Keratinocyte (primary cell): ENCODE data around the gene TYSND1. TPM values are rescaled to one million over a fixed set of nuclear protein-coding genes. Genes with fewer than 3 reads are reported as not detected.

Experiments used
- DNase-seq: peaks from one replicate; pipeline ENCODE4 v3.0.0-alpha.2; 2011; ENCODE audit warnings: low read depth, missing footprints, low spot score
- FAIRE-seq: peaks from 2 replicates; lab custom pipeline; 2011; peaks lifted over from hg19 to GRCh38; lab: Jason Lieb, UNC
- H2AFZ ChIP-seq: 2 replicates; pipeline ENCODE4 v1.6.0; 2012; ENCODE audit warnings: low read length, control low read depth, inconsistent platforms; ENCODE audit not compliant: control insufficient read depth
- H3K27ac ChIP-seq: 2 replicates; pipeline ENCODE4 v1.5.1; 2011; ENCODE audit warnings: low read length; ENCODE audit not compliant: control insufficient read depth, insufficient read depth
- H3K27me3 ChIP-seq: 3 replicates; pipeline ENCODE4 v1.6.0; 2011; ENCODE audit warnings: low read length; ENCODE audit not compliant: control insufficient read depth, insufficient read depth; ENCODE audit errors: extremely low read depth
- H3K36me3 ChIP-seq, 2 experiments: 2 replicates in 1 of 2; 3 replicates in 1 of 2; pipeline ENCODE4 v1.5.1; 2011; ENCODE audit warnings: low read length in 2 of 2, mild to moderate bottlenecking in 1 of 2; ENCODE audit not compliant: control insufficient read depth in 2 of 2, insufficient read depth in 2 of 2; ENCODE audit errors: extremely low read depth in 1 of 2
- H3K4me1 ChIP-seq: 3 replicates; pipeline ENCODE4 v1.5.1; 2011; ENCODE audit warnings: low read length; ENCODE audit not compliant: control insufficient read depth, insufficient read depth; ENCODE audit errors: extremely low read depth
- H3K4me2 ChIP-seq: 3 replicates; pipeline ENCODE4 v1.6.0; 2011; ENCODE audit warnings: low read depth, low read length; ENCODE audit not compliant: control insufficient read depth, insufficient read depth; ENCODE audit errors: extremely low read depth
- H3K4me3 ChIP-seq, 3 experiments: fragments of 200-600 bp in 1 of 3; sonication (generic) in 1 of 3; 2 replicates in 2 of 3; 3 replicates in 1 of 3; pipeline ENCODE4 v1.5.1; 2011 to 2016; ENCODE audit warnings: low read length in 3 of 3, mild to moderate bottlenecking in 3 of 3, control low read depth in 2 of 3, inconsistent platforms in 1 of 3, low read depth in 1 of 3, mixed read lengths in 1 of 3, mixed run types in 1 of 3, moderate library complexity in 1 of 3; ENCODE audit not compliant: control insufficient read depth in 2 of 3, insufficient read depth in 2 of 3; ENCODE audit errors: extremely low read depth in 1 of 3
- H3K79me2 ChIP-seq: 2 replicates; pipeline ENCODE4 v1.6.0; 2012; ENCODE audit warnings: low read length; ENCODE audit not compliant: control insufficient read depth, insufficient read depth
- H3K9ac ChIP-seq: 3 replicates; pipeline ENCODE4 v1.6.0; 2011; ENCODE audit warnings: low read length; ENCODE audit not compliant: control insufficient read depth, insufficient read depth; ENCODE audit errors: extremely low read depth
- H3K9me1 ChIP-seq: 3 replicates; pipeline ENCODE4 v1.6.0; 2011; ENCODE audit warnings: low read length; ENCODE audit not compliant: control insufficient read depth, insufficient read depth; ENCODE audit errors: extremely low read depth
- H3K9me3 ChIP-seq: 2 replicates; pipeline ENCODE4 v1.5.1; 2012; ENCODE audit warnings: low read depth, low read length; ENCODE audit not compliant: control insufficient read depth
- H4K20me1 ChIP-seq: 3 replicates; pipeline ENCODE4 v1.6.0; 2011; ENCODE audit warnings: low read length; ENCODE audit not compliant: control insufficient read depth, insufficient read depth; ENCODE audit errors: extremely low read depth
- EZH2 ChIP-seq: IDR thresholded peaks from one replicate; pipeline ENCODE4 v1.6.1; 2012; ENCODE audit warnings: inconsistent platforms, mild to moderate bottlenecking, low read length, moderate library complexity
- dilution Hi-C: fragments of 300-500 bp; cut with MboI; formaldehyde crosslinking; loops from one replicate; pipeline ENCODE4 v1.7.0; 2020; ENCODE audit warnings: low sequenced_read_pairs; ENCODE audit not compliant: extremely low pct_ligation_motif_present
- polyA minus RNA-seq, 3 experiments: library from RNA; depleted of rRNA, polyadenylated mRNA; stranded (reverse); fragments of >200 nt; gene quantifications; 1 replicate in 1 of 3; 2 replicates in 1 of 3; 3 replicates in 1 of 3; pipeline ENCODE4 v1.2.3, GENCODE V29; 2011
- polyA plus RNA-seq, 5 experiments: library from polyadenylated mRNA; depleted of rRNA in 3 of 5; stranded (reverse) in 3 of 5; stranded (forward) in 1 of 5; unstranded in 1 of 5; fragments of >200 nt; gene quantifications; 1 replicate in 1 of 5; 2 replicates in 3 of 5; 3 replicates in 1 of 5; pipeline versions ENCODE4 v1.2.1 to v1.2.3, GENCODE V29; 2011 to 2012; ENCODE audit warnings: missing spikeins in 2 of 5, low read depth in 1 of 5, low replicate concordance in 1 of 5
- TF ChIP-seq, protein P1 (sequence below), 3 experiments: IDR thresholded peaks in 1 of 3; conservative IDR thresholded peaks in 1 of 3; optimal IDR thresholded peaks in 1 of 3; 2 replicates in 2 of 3; 3 replicates in 1 of 3; pipeline versions ENCODE3 to v1.5.1; 2011; ENCODE audit warnings: low read length in 3 of 3, mild to moderate bottlenecking in 3 of 3, moderate library complexity in 2 of 3, control low read depth in 1 of 3, inconsistent platforms in 1 of 3; ENCODE audit not compliant: insufficient read depth in 2 of 3; ENCODE audit errors: extremely low read depth in 1 of 3

The TYSND1 gene, protein sequence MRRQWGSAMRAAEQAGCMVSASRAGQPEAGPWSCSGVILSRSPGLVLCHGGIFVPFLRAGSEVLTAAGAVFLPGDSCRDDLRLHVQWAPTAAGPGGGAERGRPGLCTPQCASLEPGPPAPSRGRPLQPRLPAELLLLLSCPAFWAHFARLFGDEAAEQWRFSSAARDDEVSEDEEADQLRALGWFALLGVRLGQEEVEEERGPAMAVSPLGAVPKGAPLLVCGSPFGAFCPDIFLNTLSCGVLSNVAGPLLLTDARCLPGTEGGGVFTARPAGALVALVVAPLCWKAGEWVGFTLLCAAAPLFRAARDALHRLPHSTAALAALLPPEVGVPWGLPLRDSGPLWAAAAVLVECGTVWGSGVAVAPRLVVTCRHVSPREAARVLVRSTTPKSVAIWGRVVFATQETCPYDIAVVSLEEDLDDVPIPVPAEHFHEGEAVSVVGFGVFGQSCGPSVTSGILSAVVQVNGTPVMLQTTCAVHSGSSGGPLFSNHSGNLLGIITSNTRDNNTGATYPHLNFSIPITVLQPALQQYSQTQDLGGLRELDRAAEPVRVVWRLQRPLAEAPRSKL
- polyA plus RNA-seq (9.6 to 15.2 TPM (median 9.9 TPM) in 3 replicates), polyA minus RNA-seq (8.4 to 11.4 TPM (median 9.6 TPM) in 3 replicates)
- 4.3 TPM for polyA plus RNA-seq (2011; ENCODE audit: low read depth)
- 7.7 and 11.8 TPM in 2 replicates for polyA plus RNA-seq (2011; cell fraction: cytosol; rRNA removed)
- polyA plus RNA-seq (2011; cell fraction: nucleus; rRNA removed) = 29.4 and 40.3 TPM in 2 replicates
- polyA plus RNA-seq (2012; ENCODE audit: low replicate concordance) = 12.7 and 18.5 TPM in 2 replicates
- 14.0 TPM for polyA minus RNA-seq (2011; cell fraction: cytosol; rRNA and poly(A)+ RNA removed)
- polyA minus RNA-seq (2011; cell fraction: nucleus; rRNA and poly(A)+ RNA removed) = 13.3 and 15.0 TPM in 2 replicates

DNA sequence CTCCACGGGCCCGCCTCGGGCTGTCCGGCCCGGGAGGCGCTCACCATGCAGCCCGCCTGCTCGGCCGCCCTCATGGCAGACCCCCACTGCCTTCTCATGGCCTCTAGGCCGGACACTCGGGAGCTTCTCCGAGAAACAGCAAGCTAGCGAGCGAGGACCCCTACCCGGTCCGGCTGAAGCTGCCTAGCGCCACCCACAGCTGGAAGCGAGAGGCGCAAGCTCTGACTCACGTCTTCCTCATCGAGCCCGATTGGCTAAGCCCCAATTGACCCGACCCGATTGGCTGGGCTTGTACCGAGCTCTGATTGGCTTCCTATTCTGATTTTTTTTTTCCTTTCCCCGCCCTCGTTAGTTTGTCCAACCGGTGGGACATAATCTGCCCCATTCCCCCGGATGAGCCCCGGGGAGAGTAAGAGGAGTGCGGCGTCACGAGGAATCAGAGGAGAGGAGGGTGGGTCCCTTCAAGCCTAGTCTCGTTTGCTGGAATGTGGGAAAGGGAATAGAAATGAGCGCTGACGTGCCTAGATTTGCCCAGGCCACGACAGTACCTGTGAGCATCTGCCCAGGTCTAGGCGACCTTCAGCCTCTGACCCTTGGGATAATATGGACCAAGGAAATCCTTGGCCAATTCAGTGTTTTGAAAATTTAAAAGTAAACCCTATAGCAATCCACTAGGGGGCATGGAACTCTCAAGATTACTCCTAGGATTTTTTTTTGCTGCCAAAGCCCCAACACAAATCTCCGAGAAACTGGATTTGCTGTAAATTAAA, at the start of gene TYSND1:
TYSND1 (minus strand) TSS at position 212 of the 770 bp plus-strand sequence; CDS start at position 98, 114 bp downstream.
- Histone ChIP-seq H3K9me3 (no peaks in the 10 kb centered on the region), H3K9me1 (no peaks in the 10 kb centered on the region), H3K36me3 (peaks cover 2 to 5% of the 10 kb centered on the region in 2 experiments), H3K4me1 (peaks cover 18% of the 10 kb centered on the region), H3K27ac (peak within 1 kb of the TSS; percentile 84), H3K27me3 (no peaks in the 10 kb centered on the region), H3K4me2 (peak within 1 kb of the TSS; percentile 83), H4K20me1 (no peaks in the 10 kb centered on the region), H2AFZ (peak within 1 kb of the TSS; percentile 79), H3K79me2 (peaks cover 13% of the 10 kb centered on the region), H3K9ac (peak within 1 kb of the TSS; percentile 86), H3K4me3 (peak within 1 kb of the TSS; percentile 58 to 69 (median 69))
- FAIRE-seq = peak; percentile 93
- TF ChIP-seq, protein P1, sequence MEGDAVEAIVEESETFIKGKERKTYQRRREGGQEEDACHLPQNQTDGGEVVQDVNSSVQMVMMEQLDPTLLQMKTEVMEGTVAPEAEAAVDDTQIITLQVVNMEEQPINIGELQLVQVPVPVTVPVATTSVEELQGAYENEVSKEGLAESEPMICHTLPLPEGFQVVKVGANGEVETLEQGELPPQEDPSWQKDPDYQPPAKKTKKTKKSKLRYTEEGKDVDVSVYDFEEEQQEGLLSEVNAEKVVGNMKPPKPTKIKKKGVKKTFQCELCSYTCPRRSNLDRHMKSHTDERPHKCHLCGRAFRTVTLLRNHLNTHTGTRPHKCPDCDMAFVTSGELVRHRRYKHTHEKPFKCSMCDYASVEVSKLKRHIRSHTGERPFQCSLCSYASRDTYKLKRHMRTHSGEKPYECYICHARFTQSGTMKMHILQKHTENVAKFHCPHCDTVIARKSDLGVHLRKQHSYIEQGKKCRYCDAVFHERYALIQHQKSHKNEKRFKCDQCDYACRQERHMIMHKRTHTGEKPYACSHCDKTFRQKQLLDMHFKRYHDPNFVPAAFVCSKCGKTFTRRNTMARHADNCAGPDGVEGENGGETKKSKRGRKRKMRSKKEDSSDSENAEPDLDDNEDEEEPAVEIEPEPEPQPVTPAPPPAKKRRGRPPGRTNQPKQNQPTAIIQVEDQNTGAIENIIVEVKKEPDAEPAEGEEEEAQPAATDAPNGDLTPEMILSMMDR (optimal IDR thresholded peaks at IDR 0.05 in 1 of 3, IDR thresholded peaks at IDR 0.05 in 1 of 3, conservative IDR thresholded peaks at IDR 0.05 in 1 of 3; ENCODE audit: extremely low read depth in 1 of 3, insufficient read depth in 2 of 3, low read length in 3 of 3) = peak; percentile 91 to 93 (median 93)
- no peak for TF ChIP-seq EZH2
- dilution Hi-C loops = no loop called here
- peak; percentile 99 for DNase-seq

DNA sequence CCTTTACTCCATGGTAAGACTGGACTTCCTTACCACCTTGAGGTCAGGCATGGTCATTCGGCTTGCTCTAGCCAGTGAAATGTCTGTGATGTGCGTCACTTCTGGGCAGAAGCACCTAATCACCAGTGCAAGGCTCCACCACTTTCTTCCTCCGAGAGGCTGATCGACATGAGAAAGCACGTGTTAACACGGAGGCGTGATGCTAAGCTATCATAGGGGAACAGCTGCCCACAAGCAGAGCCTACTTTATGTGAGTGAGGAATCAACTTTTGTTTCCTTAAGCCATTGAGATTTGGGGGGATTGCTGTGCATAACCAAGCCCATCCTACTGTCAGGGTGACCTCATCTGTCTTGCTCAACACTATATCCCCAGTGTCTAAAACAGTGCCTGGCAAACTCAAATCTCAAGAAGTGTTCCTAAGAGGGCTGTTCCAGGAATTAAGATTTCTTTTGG, 46.9 kb upstream of the TYSND1 start:
- Histone ChIP-seq H3K27me3 (no peaks in the 10 kb centered on the region), H3K4me2 (no peak overlapping the region), H3K4me3 (no peak overlapping the region), H3K36me3 (peaks cover 0 to 6% of the 10 kb centered on the region in 2 experiments), H3K9me1 (no peaks in the 10 kb centered on the region), H3K79me2 (no peaks in the 10 kb centered on the region), H3K4me1 (peaks cover 31% of the 10 kb centered on the region), H2AFZ (no peak overlapping the region), H4K20me1 (no peaks in the 10 kb centered on the region), H3K9me3 (no peaks in the 10 kb centered on the region), H3K9ac (no peak overlapping the region), H3K27ac (peak overlapping the region; percentile 83)
- DNase-seq (no peak), FAIRE-seq (no peak)
- TF ChIP-seq EZH2 = no peak
- TF ChIP-seq, protein P1 (optimal IDR thresholded peaks at IDR 0.05 in 1 of 3, IDR thresholded peaks at IDR 0.05 in 1 of 3, conservative IDR thresholded peaks at IDR 0.05 in 1 of 3; ENCODE audit: extremely low read depth in 1 of 3, insufficient read depth in 2 of 3, low read length in 3 of 3) = no peak
- dilution Hi-C loops = no loop called here
